DOHH2 (cell line): Measurements from ENCODE around the gene VAT1.

Experiments
- EZH2phosphoT487 ChIP-seq: fragments of 200-600 bp; sonication (generic); IDR thresholded peaks from 2 replicates; pipeline ENCODE4 v1.6.1; 2017; ENCODE audit warnings: borderline replicate concordance, mild to moderate bottlenecking, antibody characterized with exemption, low read length, moderate library complexity, mixed read lengths
- TF ChIP-seq, protein P1 (sequence below): fragments of 200-600 bp; sonication (generic); IDR thresholded peaks from one replicate; pipeline ENCODE4 v1.5.1; 2014; ENCODE audit warnings: antibody characterized with exemption, mild to moderate bottlenecking, low read depth, low read length; ENCODE audit not compliant: poor library complexity, severe bottlenecking

DNA sequence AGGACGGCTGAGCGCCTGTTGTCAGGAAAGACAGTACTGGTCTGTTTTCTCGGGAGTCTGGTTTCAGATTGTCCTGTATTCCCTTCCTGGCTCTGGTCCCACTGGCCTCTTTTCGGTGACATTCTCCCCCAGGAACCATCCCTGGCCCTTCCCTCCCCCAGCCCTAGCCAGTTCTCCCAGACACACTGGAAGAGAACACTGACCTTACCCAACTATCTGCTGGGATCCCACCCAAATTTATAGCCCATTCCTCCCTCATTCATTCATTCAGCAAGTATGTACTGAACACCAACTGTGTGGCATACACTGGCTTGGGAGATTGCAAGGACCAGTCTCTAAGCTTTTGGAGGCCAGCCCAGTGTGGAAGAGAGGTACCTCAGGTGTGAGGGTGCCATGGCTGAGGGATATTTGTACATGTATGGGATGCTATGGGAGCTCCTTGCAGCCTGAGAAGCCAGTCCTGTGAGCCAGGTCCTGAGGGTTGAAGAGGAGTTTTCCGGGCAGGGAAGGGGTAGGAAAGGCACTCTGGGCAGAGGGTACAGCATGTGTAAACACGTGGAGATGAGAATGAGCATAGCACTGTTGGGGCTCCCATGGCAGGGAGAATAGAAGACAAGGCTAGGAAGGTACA is 8.1 kb upstream of the VAT1 start:
- TF ChIP-seq, protein P1, sequence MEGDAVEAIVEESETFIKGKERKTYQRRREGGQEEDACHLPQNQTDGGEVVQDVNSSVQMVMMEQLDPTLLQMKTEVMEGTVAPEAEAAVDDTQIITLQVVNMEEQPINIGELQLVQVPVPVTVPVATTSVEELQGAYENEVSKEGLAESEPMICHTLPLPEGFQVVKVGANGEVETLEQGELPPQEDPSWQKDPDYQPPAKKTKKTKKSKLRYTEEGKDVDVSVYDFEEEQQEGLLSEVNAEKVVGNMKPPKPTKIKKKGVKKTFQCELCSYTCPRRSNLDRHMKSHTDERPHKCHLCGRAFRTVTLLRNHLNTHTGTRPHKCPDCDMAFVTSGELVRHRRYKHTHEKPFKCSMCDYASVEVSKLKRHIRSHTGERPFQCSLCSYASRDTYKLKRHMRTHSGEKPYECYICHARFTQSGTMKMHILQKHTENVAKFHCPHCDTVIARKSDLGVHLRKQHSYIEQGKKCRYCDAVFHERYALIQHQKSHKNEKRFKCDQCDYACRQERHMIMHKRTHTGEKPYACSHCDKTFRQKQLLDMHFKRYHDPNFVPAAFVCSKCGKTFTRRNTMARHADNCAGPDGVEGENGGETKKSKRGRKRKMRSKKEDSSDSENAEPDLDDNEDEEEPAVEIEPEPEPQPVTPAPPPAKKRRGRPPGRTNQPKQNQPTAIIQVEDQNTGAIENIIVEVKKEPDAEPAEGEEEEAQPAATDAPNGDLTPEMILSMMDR: no peak
- TF ChIP-seq EZH2phosphoT487: no peak
